Activated T-cell treated with anti-CD3 and anti-CD28 coated beads for 24 hours (primary cell): ENCODE measurements around the gene PRAMEF27.
"Not testable (repeated sequence)": the region's sequence is repeated elsewhere in the genome, so short reads cannot be mapped to it uniquely, and the experiment has no call there.

ENCODE experiments used
- DNase-seq: peaks from one replicate; pipeline ENCODE4 v3.0.0-alpha.2; 2020; ENCODE audit warnings: low read depth

The PRAMEF27 gene

DNA sequence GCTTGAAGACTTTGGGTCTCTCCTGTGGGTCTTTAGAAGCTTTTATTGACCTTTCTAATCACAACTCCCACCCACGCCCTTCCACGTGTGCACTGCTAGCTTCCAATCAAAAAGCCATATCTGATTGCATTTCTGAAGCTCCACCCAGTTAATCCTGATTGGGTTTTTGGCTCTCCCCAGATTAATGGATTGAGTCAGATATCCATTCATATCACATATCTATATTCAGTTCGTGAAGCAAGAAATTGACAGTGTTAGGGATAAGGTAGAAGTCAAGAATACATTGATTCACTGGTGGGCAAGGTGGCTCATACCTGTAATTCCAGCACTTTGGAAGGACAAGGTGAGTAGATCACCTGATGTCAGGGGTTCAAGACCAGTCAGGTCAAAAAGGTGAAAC, at the start of gene PRAMEF27:
Gene PRAMEF27, minus strand, starts transcription at position 101 of the 400 bp plus-strand sequence. CDS start 2,916 bp downstream, outside the sequence.
- DNase-seq, result not testable (repeated sequence)

DNA sequence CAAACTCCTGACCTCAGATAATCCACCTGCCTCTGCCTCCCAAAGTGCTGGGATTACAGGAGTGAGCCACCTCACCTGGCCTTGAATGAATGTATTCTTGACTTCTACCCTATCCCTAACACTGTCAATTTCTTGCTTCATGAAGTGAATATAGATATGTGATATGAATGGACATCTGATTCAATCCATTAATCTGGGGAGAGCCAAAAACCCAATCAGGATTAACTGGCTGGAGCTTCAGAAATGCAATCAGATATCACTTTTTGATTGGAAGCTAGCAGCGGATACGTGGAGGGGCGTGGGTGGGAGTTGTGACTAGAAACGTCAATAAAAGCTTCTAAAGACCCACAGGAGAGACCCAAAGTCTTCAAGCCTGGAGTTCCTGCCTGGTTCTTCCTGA, 14.1 kb upstream of the PRAMEF27 start, which contains the start of gene PRAMEF25:
Gene PRAMEF25, plus strand, starts transcription at position 301 of the 400 bp plus-strand sequence. CDS start 2,920 bp downstream, outside the sequence.
- DNase-seq, result not testable (repeated sequence)

DNA sequence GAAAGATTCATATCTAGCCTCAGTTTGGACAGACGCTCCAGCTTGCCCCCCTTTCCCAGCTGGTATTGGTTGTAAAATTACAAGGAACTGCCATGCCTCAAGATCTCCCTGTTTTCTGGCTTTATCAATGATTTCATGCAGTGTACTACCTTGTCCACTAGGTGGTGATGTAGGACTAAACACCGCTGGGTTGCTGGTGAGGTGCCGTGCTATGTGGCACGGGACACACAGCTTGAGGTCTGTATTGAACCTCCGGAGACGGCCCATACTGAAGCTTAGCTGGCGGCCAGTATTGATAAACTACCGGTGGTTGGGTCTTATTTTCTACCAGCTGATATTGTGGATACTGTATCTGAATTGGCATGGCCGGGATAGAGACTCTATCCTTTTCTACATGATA, 36.5 kb downstream of the PRAMEF27 start:
- DNase-seq, result not testable (repeated sequence)

- not testable (repeated sequence) for DNase-seq
Measured at GRCh38 chr1:13011932-13012331, 44.4 kb downstream of the PRAMEF27 start.

DNA sequence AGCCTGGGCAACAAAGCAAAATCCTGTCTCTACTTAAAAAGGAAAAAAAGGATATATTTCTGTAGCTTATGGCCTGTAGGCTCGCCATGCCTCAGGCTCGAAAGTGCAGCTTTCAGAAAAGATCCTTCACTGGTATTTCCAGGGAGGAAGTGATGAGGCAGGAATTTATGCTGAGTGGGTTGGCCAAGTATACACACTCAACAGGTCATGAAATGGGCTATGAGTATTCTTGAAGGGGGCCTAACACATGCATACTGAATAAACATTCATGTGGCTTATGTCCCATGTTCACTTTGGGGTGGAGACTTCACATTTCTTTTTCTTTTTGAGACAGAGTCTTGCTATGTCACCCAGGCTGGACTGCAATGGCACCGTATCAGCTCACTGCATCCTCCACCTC, 47.0 kb downstream of the PRAMEF27 start:
- not testable (repeated sequence) for DNase-seq

- not testable (repeated sequence) for DNase-seq
Measured at GRCh38 chr1:13005732-13006131, 50.6 kb downstream of the PRAMEF27 start.
